Measurements from ENCODE around the gene MRPL14. TPM values are rescaled to one million over a fixed set of nuclear protein-coding genes. Genes with fewer than 3 reads are reported as not detected.

The MRPL14 gene
- total and polyA plus RNA-seq, 9 of the 15 experiments (the other 6 are each of a cell fraction or from before 2014, with no cell fraction given), result 126 to 424 (median 165) TPM

- TF ChIP-seq CEBPZ (IDR thresholded peaks at IDR 0.05; ENCODE audit: borderline replicate concordance, low read depth, low read length) (no peak), ZNF639 (CRISPR knock-in tag; conservative IDR thresholded peaks at IDR 0.05 in 1 of 2, IDR thresholded peaks at IDR 0.05 in 1 of 2) (peak in 1 of 2 experiments; percentile 82; a peak in 2 of 4 replicates), ATF3 (IDR thresholded peaks at IDR 0.05) (no peak), ATF3 (CRISPR knock-in tag; conservative IDR thresholded peaks at IDR 0.05) (no peak), ZNF551 (CRISPR knock-in tag; IDR thresholded peaks at IDR 0.05) (no peak), FOXO4 (CRISPR knock-in tag; IDR thresholded peaks at IDR 0.05) (0 out of 2 replicates have a peak, but pooled peaks have one; percentile 5), ZNF398 (CRISPR knock-in tag; IDR thresholded peaks at IDR 0.05) (no peak), BDP1 (IDR thresholded peaks at IDR 0.05; ENCODE audit: insufficient read depth, insufficient read length) (no peak), ZNF561 (CRISPR knock-in tag; conservative IDR thresholded peaks at IDR 0.05) (no peak), SAFB2 (IDR thresholded peaks at IDR 0.05; ENCODE audit: borderline replicate concordance, low read depth, low read length, severe bottlenecking) (no peak), ATF7 (IDR thresholded peaks at IDR 0.05) (no peak), BRCA1 (IDR thresholded peaks at IDR 0.05) (no peak), BRCA1 (CRISPR knock-in tag; IDR thresholded peaks at IDR 0.05) (no peak), KAT2B (IDR thresholded peaks at IDR 0.05; ENCODE audit: low read depth, low read length) (no peak), CEBPG (CRISPR knock-in tag; IDR thresholded peaks at IDR 0.05) (no peak), CEBPG (tag; conservative IDR thresholded peaks at IDR 0.05 in 1 of 2, IDR thresholded peaks at IDR 0.05 in 1 of 2) (no peak), JUNB (CRISPR knock-in tag; conservative IDR thresholded peaks at IDR 0.05) (no peak)
These were observed 53.4 kb downstream of the MRPL14 start (continued) for GRCh38 chr6:44073612-44074438.

Measured in K562 (cell line).